Activated T-cell treated with anti-CD3 and anti-CD28 coated beads, Interleukin-2, amount 50 U/mL, for 24 hours (primary cell): Measurements from ENCODE around the gene DUSP15.
"Not testable (repeated sequence)": the region's sequence is repeated elsewhere in the genome, so short reads cannot be mapped to it uniquely, and the experiment has no call there.

Experiments
- DNase-seq: peaks from one replicate; pipeline ENCODE4 v3.0.0-alpha.2; 2020
- H3K27ac Mint-ChIP-seq: 2 replicates; pipeline ENCODE4 v1.8.0; 2020; ENCODE audit warnings: mild to moderate bottlenecking, mixed read lengths
- H3K27me3 Mint-ChIP-seq: 2 replicates; pipeline ENCODE4 v1.8.0; 2020; ENCODE audit warnings: mixed read lengths
- H3K36me3 Mint-ChIP-seq: 2 replicates; pipeline ENCODE4 v1.8.0; 2020; ENCODE audit warnings: low read depth, mixed read lengths
- H3K4me1 Mint-ChIP-seq: 2 replicates; pipeline ENCODE4 v1.8.0; 2020; ENCODE audit warnings: low read depth, mixed read lengths
- H3K4me3 Mint-ChIP-seq: 2 replicates; pipeline ENCODE4 v1.8.0; 2020; ENCODE audit warnings: mild to moderate bottlenecking, moderate library complexity, mixed read lengths
- H3K9me3 Mint-ChIP-seq: 2 replicates; pipeline ENCODE4 v1.8.0; 2020; ENCODE audit warnings: mixed read lengths

Gene DUSP15

GRCh38 chr20:31817461-31817860 lies 52.9 kb downstream of the DUSP15 start:
- DNase-seq = no peak
- Mint-ChIP-seq H3K27me3 (no peaks in the 10 kb centered on the region), H3K36me3 (no peaks in the 10 kb centered on the region), H3K4me3 (no peak overlapping the region), H3K27ac (no peak overlapping the region), H3K4me1 (no peaks in the 10 kb centered on the region), H3K9me3 (no peaks in the 10 kb centered on the region)

- Mint-ChIP-seq H3K4me3 (no peak overlapping the region), H3K27ac (no peak overlapping the region), H3K27me3 (no peaks in the 10 kb centered on the region), H3K4me1 (no peaks in the 10 kb centered on the region), H3K9me3 (no peaks in the 10 kb centered on the region), H3K36me3 (no peaks in the 10 kb centered on the region)
- no peak for DNase-seq
Observed at GRCh38 chr20:31816221-31816620, 54.1 kb downstream of the DUSP15 start.

- Mint-ChIP-seq H3K27ac (no peak overlapping the region), H3K4me3 (no peak overlapping the region), H3K9me3 (no peaks in the 10 kb centered on the region), H3K4me1 (no peaks in the 10 kb centered on the region), H3K36me3 (no peaks in the 10 kb centered on the region), H3K27me3 (no peaks in the 10 kb centered on the region)
- no peak for DNase-seq
Observed at GRCh38 chr20:31815408-31816188, 54.7 kb downstream of the DUSP15 start.

GRCh38 chr20:31814142-31814541 lies 56.2 kb downstream of the DUSP15 start:
- not testable (repeated sequence) for H3K27ac Mint-ChIP-seq, H3K4me3 Mint-ChIP-seq, H3K27me3 Mint-ChIP-seq, H3K36me3 Mint-ChIP-seq, H3K4me1 Mint-ChIP-seq, H3K9me3 Mint-ChIP-seq, DNase-seq

- Mint-ChIP-seq H3K36me3 (no peaks in the 10 kb centered on the region), H3K27ac (no peak overlapping the region), H3K27me3 (no peaks in the 10 kb centered on the region), H3K4me3 (no peak overlapping the region), H3K9me3 (no peaks in the 10 kb centered on the region), H3K4me1 (no peaks in the 10 kb centered on the region)
- no peak for DNase-seq
Observed at GRCh38 chr20:31813611-31814010, 56.7 kb downstream of the DUSP15 start.

- no peaks in the 10 kb centered on the region for H3K27me3 Mint-ChIP-seq
- no peaks in the 10 kb centered on the region for H3K4me1 Mint-ChIP-seq
- no peaks in the 10 kb centered on the region for H3K9me3 Mint-ChIP-seq
- DNase-seq = no peak
- no peaks in the 10 kb centered on the region for H3K36me3 Mint-ChIP-seq
- no peak overlapping the region for H3K27ac Mint-ChIP-seq
- H3K4me3 Mint-ChIP-seq = no peak overlapping the region
Observed at GRCh38 chr20:31811796-31812728, 58.3 kb downstream of the DUSP15 start.

GRCh38 chr20:31811198-31811597 lies 59.1 kb downstream of the DUSP15 start:
- Mint-ChIP-seq H3K27ac (no peak overlapping the region), H3K4me1 (no peaks in the 10 kb centered on the region), H3K36me3 (no peaks in the 10 kb centered on the region), H3K4me3 (no peak overlapping the region), H3K27me3 (no peaks in the 10 kb centered on the region), H3K9me3 (no peaks in the 10 kb centered on the region)
- DNase-seq = no peak
